Gastroesophageal sphincter (tissue), 3 donors: ENCODE results near the gene HDAC4.

Experiments
- CTCF ChIP-seq, 4 experiments: fragments of 200-600 bp in 2 of 4; fragments of 450-650 bp in 2 of 4; sonication (generic) in 1 of 4; IDR thresholded peaks; one replicate each; pipeline ENCODE4 v1.5.1; 2017 to 2019; ENCODE audit warnings: antibody characterized with exemption in 4 of 4, mild to moderate bottlenecking in 2 of 4, moderate library complexity in 2 of 4
- EP300 ChIP-seq: sonication (generic); formaldehyde crosslinking; IDR thresholded peaks from one replicate; pipeline ENCODE4 v1.6.1; 2017; ENCODE audit warnings: antibody characterized with exemption, mild to moderate bottlenecking
- POLR2A ChIP-seq, 2 donors: fragments of 450-650 bp; IDR thresholded peaks; one replicate each; pipeline ENCODE4 v1.6.1; 2017; ENCODE audit warnings: antibody characterized with exemption in 2 of 2, mild to moderate bottlenecking in 2 of 2, moderate library complexity in 1 of 2
- POLR2AphosphoS5 ChIP-seq: sonication (generic); formaldehyde crosslinking; IDR thresholded peaks from one replicate; pipeline ENCODE4 v1.6.1; 2017; ENCODE audit warnings: antibody characterized with exemption

- TF ChIP-seq POLR2A (IDR thresholded peaks at IDR 0.05): no peak
- TF ChIP-seq CTCF (IDR thresholded peaks at IDR 0.05): no peak
- TF ChIP-seq EP300: no peak
- no peak for TF ChIP-seq POLR2AphosphoS5
Measured at GRCh38 chr2:239152916-239153305, 247.9 kb downstream of the HDAC4 start.
